ENCODE data around the gene KRT86. TPM values are rescaled to one million over a fixed set of nuclear protein-coding genes. Genes with fewer than 3 reads are reported as not detected.

KRT86 gene
- total RNA-seq, 2 donors from 2014 or later, result not detected

DNA sequence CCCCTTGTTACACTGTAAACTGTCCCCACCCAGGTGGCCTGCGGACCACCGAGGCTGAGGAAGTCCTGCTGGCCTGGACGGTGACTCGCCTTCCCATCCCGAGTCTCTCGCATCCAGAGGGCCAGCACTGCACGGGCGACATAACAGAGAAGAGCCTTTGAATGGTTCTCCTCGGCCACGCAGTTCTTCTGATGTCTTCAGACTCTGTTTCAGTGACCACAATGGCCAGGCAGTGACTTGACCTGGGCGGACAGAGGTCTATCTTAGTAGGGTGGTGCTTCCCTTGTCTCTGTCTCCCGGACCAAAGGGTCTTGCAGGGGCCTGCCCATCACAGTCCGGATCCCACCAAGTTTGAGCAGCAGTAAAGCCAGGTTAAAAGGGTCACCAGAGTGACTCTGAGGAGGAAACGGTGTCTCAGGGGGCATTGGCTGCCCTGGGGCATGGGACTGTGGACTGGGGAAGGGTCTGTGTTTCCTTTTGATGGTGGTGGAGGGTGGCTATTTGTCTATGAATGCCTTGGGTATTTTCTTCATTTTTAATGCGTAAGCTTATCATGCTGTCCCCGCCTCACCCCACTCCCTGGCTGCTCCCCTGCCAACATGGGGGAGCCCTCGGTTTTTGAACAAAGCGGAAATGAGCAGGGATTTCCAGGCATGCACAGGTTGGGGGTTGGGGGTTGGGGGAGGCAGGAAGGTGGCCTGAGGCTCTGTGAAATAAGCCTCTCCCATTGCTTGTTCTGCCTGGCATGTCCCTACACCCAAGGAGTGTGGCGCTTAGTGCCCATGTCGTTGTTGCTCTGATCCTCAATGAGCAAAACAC, 82.5 kb downstream of the KRT86 start:
- intact Hi-C loops (cut with DNase I), result no loop called here
- ATAC-seq, result no peak

More for the DNA sequence above, 82.5 kb downstream of the KRT86 start:
- no peak for DNase-seq

Other genes with a start within 250 kb of the KRT86 start
- gene NR4A1, start 223.2 kb upstream of the KRT86 start, total RNA-seq, result 100 to 1,000 TPM in 1 of 2 donors, 10 to 100 TPM in 1; 85.6 to 172 TPM
- gene ATG101, start 204.7 kb upstream of the KRT86 start, total RNA-seq, result 10 to 100 TPM; 25.2 to 28.7 TPM
- gene SMIM41, start 194.9 kb upstream of the KRT86 start, total RNA-seq, result under 1 TPM in 1 of 2 donors, not detected in 1; 0.27 TPM
- gene KRT80, start 82.6 kb upstream of the KRT86 start, total RNA-seq, result under 1 TPM in 1 of 2 donors, not detected in 1; 0.44 TPM
- 10 to 100 TPM in 1 of 2 donors, 1 to 10 TPM in 1; 1.0 to 34.3 TPM for gene KRT7, start 41.4 kb upstream of the KRT86 start, total RNA-seq
- not detected for gene KRT81, start 16.9 kb downstream of the KRT86 start, total RNA-seq
- not detected for gene KRT83, start 46.8 kb downstream of the KRT86 start, total RNA-seq
- not detected for gene KRT85, start 92.8 kb downstream of the KRT86 start, total RNA-seq
- not detected for gene KRT84, start 111.0 kb downstream of the KRT86 start, total RNA-seq
- gene KRT82, start 131.7 kb downstream of the KRT86 start, total RNA-seq, result not detected
- gene KRT75, start 159.7 kb downstream of the KRT86 start, total RNA-seq, result not detected
- not detected for gene KRT6B, start 177.5 kb downstream of the KRT86 start, total RNA-seq
- not detected for gene KRT6C, start 199.2 kb downstream of the KRT86 start, total RNA-seq
- gene KRT6A, start 218.6 kb downstream of the KRT86 start, total RNA-seq, result 1 to 10 TPM in 1 of 2 donors, under 1 TPM in 1; 0.24 to 1.2 TPM
- gene KRT5, start 245.7 kb downstream of the KRT86 start, total RNA-seq, result 1 to 10 TPM; 1.2 to 4.6 TPM